HEK293T (cell line): ENCODE results near the gene LUC7L2.

Experiments
- BHLHE40 ChIP-seq: fragments of 450-650 bp; IDR thresholded peaks from 2 replicates; pipeline ENCODE4 v1.6.1; 2016; ENCODE audit warnings: mild to moderate bottlenecking, moderate library complexity, borderline replicate concordance
- ELF4 ChIP-seq: fragments of 450-650 bp; IDR thresholded peaks from 2 replicates; pipeline ENCODE4 v1.6.1; 2017; ENCODE audit warnings: antibody characterized with exemption
- L3MBTL2 ChIP-seq: fragments of 450-650 bp; conservative IDR thresholded peaks from 2 replicates; pipeline ENCODE4 v1.6.1; 2016; ENCODE audit warnings: mild to moderate bottlenecking
- SP1 ChIP-seq: fragments of 450-650 bp; IDR thresholded peaks from 2 replicates; pipeline ENCODE4 v1.6.1; 2017
- ZNF384 ChIP-seq: fragments of 450-650 bp; IDR thresholded peaks from 2 replicates; pipeline ENCODE4 v1.6.1; 2016

DNA sequence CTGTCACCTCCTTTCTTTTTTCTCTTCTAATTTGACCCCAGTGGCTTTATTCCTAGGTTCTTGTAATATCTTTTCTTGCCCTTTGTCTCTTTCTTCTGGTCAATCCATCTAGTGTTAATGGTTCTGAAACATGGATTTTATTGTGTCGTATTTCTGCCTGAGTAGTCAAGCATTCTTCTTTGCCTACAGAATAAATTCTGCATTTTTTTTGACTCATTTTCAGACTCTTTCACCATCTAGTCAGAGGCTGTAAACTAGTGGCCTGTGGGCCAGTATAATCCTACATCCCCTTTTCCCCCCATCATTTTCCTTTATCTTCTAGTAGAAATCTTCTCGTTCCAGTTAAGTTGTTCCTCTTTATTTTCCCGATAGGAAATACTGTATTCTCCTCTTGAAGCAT, 29.4 kb downstream of the LUC7L2 start:
- TF ChIP-seq SP1 = no peak
- TF ChIP-seq ZNF384 = no peak
- TF ChIP-seq BHLHE40 = no peak
- TF ChIP-seq ELF4 = no peak
- no peak for TF ChIP-seq L3MBTL2
